Globus pallidus (tissue), 1 donor: ENCODE data around the gene MIA3.
"Not testable (repeated sequence)": the region's sequence is repeated elsewhere in the genome, so short reads cannot be mapped to it uniquely, and the experiment has no call there.

Source experiments
- DNase-seq: peaks from one replicate; pipeline ENCODE4 v3.0.0-alpha.2; 2015; ENCODE audit warnings: low spot score

MIA3 gene

GRCh38 chr1:222663431-222663934 is 45.6 kb downstream of the MIA3 start:
- no peak for DNase-seq

DNA sequence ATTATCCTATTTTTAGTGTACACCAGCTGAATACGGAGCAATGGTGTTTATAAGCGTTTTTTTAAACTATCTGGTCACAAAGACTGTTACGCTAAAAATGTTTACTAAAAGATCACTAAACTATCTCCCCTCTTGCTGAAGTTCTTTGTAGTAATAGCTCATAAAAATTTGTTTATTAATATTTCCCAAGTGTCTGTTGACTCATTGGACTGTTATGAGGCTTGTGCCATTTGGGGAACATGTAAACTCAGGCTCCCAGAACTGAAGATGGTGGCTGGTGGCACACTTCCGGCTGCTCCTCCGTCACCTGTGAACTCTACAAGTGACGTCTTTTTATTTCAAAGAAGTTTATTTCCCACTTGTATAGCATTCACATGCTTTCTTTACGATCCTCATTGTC is 48.1 kb downstream of the MIA3 start:
- no peak for DNase-seq

GRCh38 chr1:222668184-222668583 is 50.3 kb downstream of the MIA3 start:
- not testable (repeated sequence) for DNase-seq

- not testable (repeated sequence) for DNase-seq
These were observed 51.2 kb downstream of the MIA3 start for GRCh38 chr1:222669107-222669506.

GRCh38 chr1:222670110-222670509 is 52.2 kb downstream of the MIA3 start:
- no peak for DNase-seq

- DNase-seq = no peak
These were observed 62.2 kb downstream of the MIA3 start for GRCh38 chr1:222680080-222680479.

- no peak for DNase-seq
These were observed 73.1 kb downstream of the MIA3 start for GRCh38 chr1:222691016-222691415.

GRCh38 chr1:222694927-222695326 is 77.0 kb downstream of the MIA3 start:
- no peak for DNase-seq

DNA sequence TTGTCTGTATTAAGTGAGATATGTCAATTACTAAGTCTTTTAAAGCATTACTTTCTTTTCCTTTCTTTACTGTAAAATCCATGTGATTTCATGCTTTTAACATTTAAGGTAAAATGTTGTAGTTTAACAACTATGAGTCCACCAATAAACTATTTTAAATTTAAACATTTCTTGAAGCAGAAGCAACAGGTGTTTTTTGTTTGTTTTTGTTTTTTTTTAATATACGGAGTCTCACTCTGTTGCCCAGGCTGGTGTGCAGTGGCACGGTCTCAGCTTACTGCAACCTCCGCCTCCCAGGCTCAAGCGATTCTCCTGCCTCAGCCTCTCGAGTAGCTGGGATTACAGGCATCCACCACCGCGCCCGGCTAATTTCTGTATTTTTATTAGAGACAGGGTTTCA is 78.8 kb downstream of the MIA3 start:
- DNase-seq = no peak

DNA sequence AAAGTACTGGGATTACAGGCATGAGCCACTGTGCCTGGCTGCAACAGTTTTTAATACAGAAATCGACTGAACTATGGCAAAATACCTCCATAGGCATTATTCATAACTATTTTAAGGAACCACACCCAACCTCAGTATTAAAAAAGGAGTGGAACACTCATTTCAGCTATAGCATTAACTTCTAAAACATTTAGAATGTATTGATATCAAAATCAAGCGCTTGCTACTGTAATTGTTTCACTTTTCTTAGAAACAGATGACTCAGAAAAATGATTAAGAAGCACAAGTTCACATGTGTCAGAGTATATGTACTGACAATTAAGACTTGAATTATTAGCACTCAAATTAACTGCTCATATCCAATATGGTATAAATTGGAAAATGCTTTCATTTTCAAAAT is 79.3 kb downstream of the MIA3 start:
- DNase-seq = no peak

GRCh38 chr1:222697826-222698225 is 79.9 kb downstream of the MIA3 start:
- no peak for DNase-seq

GRCh38 chr1:222702210-222702609 is 84.3 kb downstream of the MIA3 start:
- no peak for DNase-seq

DNA sequence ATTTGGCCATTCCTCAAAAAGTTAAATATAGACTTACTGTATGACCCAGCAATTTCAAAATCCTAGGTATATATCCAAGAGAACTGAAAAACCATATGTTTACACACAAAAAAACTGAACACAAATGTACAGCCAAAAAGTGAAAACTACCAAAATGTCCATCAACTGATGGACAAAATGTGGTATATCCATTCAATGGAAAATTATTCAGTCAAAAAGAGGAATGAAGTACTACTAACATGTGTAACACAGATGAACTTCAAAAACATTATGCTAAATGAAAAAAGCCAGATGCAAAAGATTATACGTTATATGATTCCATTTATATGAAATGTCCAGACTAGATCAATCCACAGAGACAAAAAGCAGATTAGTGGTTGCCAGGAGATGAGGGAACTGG is 86.4 kb downstream of the MIA3 start:
- no peak for DNase-seq

DNA sequence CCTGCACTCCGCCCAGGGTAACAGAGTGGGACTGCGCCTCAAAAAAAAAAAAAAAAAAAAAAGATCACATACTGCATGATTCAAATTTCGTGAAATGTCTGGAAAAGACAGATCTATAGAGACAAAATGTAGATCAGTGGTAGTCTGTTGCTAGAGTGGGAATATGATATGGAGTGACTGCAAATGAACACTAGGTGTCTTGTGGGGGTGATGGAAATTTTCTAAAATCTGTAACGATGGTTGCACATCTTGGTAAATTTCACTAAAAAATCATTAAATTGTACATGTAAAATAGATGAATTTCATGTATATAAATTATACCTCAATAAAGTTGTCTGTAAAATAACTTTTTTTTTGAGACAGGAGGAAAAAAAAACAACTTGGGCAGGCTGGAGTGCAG is 88.9 kb downstream of the MIA3 start:
- no peak for DNase-seq

DNA sequence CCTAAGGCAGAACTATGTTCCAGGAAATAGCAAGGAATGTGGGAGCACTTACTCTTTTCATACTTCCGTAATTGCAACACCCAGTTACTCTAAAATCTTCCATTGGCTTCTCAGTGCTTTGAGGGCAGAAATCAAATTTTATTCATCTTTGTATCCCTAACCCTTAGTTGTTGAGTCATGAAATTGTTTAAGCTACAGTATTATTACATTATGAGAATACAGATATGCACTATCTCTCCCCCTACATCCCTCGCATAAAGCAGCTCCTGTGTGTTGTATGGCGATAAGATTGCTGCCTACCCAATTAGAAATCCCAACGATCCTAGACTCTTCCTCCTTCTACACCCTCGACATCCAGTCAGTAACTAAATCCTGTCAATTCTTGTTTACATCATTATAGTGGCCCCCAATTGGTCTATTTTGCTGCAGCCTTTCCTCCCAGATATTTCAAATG is 91.8 kb downstream of the MIA3 start:
- no peak for DNase-seq

DNA sequence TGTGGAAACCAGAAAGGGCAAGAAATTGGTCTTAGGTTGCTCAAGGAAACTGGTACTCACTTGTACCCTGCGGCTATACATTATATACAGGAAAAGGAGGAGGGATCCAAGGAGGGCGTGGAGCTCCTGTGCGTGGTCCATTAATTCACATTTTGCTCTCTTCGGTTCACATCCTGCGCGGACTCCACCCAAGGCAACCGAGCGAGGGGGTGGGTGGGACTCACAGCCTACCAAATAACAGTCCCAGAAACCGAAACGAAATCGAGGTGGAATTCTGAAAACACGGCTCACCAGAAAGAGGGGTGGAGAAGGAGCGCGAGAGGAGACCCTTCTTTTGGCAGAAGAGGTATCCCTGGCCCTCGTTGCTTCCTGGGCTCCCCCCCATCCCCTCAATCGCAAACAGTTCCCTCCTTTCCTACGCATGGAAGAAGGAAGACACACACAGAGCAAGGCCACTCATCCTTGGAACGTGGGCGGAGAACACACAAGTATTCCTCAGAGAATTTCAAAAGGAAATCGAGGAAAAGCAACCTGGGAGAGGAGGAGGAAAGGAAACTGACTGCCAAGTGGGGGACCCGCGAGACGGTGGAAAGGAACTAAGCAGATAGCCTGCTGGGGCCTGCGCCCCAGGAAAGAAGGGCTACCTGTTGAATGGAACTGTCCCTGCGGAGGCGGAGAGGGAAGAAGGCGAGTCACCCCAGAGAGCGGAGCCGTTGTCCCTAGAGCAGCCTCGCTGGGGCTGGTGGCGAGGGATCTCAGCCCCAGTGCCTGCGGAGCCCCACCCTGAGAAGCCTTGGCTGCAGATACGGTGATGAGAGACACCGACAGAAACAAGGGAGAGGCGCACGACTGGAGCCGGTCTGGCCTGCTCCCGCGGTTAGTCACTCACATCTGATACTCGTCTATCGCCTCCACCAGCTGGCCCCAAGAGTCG is 93.7 kb downstream of the MIA3 start:
- peak; percentile 42 for DNase-seq

- peak; percentile 91 for DNase-seq
These were observed 94.6 kb downstream of the MIA3 start, which contains the start of the genes AIDA and BROX for GRCh38 chr1:222712253-222713090. Gene AIDA, minus strand, starts transcription at chr1:222712491. Its CDS starts 174 bp downstream, at chr1:222712317. Gene BROX, plus strand, starts transcription at chr1:222712564. Its CDS starts 3,136 bp downstream, at chr1:222715700.

DNA sequence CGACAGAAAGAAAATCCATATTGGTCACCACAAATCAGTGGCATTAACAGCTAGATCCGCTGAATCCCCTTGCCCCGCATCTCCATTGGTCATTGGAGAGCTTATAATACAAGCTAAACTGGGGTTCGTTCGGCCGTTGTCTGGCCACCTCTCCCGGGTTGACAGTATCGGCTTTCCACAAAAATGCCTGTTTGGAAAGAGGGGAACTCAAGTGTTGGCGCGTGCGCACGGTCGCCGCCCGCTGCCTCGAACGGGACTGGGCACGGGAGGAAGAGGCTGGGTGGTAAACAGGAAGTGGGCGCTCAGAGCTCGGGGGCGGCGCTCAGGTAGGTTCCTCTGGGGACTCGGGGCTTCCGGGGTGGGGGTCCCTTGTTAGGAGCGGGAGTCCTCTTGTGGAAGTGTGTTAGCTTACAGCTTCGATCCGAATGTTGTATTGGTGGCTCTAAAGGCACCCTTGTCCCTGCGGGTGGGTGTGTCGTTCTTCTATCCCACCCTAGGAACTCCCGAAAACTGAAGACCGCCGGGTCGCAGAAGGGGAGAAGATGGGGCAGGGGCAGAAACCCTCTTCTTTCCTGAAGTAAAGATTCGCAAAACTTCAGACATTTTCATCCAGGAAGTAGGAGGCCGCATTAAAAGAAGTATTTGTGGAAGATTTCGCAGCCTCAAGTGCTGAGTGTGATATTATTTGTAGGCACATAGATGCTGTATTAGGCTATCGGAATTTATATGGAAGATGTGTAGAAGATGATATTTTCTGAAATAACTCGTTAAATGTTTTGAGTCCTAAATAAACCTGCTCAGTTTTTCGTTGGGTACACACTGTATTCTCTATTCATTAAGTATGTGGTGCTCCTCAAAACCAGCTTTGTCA is 95.4 kb downstream of the MIA3 start:
- peak; percentile 95 for DNase-seq

DNA sequence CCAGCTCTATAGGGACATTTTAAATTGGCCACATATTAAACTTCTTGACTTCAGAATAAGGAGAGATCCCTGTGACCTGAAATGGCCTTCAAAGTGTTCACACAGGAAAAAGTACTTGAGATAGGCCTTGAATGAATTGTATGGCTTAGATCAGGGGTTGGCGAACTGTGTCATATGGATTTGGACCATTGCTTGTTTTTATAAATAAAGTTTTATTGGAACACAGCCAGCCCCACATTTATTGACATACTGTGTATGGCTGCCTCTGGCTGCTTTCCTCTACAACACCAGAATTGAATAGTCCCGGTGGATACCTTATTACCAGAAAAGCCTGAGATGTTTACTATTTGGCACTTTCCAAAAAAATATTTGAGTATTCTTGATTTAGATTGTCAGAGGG is 98.5 kb downstream of the MIA3 start:
- DNase-seq = no peak
